H9 (cell line): Measurements from ENCODE around the gene WDR64. TPM values are rescaled to one million over a fixed set of nuclear protein-coding genes. Genes with fewer than 3 reads are reported as not detected.

Experiments
- DNase-seq: peaks from one replicate; pipeline ENCODE4 v3.0.0-alpha.2; 2017
- H2AFZ ChIP-seq: one replicate; pipeline ENCODE4 v1.6.1; 2013; ENCODE audit warnings: mild to moderate bottlenecking, low read length, control low read depth, moderate library complexity
- H2AK5ac ChIP-seq: 2 replicates; pipeline ENCODE4 v1.6.1; 2013; ENCODE audit warnings: low read length, control low read depth, mixed read lengths; ENCODE audit not compliant: insufficient read length
- H2BK120ac ChIP-seq: one replicate; pipeline ENCODE4 v1.6.1; 2013; ENCODE audit warnings: low read depth, mild to moderate bottlenecking, low read length, control low read depth, inconsistent platforms; ENCODE audit not compliant: poor library complexity, severe bottlenecking
- H2BK12ac ChIP-seq: 2 replicates; pipeline ENCODE4 v1.6.1; 2013; ENCODE audit warnings: low read length, control low read depth, mixed read lengths, low read depth; ENCODE audit not compliant: insufficient read length
- H2BK15ac ChIP-seq: 2 replicates; pipeline ENCODE4 v1.6.1; 2013; ENCODE audit warnings: low read depth, low read length, control low read depth
- H2BK20ac ChIP-seq: one replicate; pipeline ENCODE4 v1.6.1; 2013; ENCODE audit warnings: low read depth, mild to moderate bottlenecking, low read length, control low read depth, inconsistent platforms; ENCODE audit not compliant: poor library complexity, severe bottlenecking
- H2BK5ac ChIP-seq: 2 replicates; pipeline ENCODE4 v1.6.1; 2013; ENCODE audit warnings: low read length, control low read depth, mixed read lengths; ENCODE audit not compliant: insufficient read length
- H3K14ac ChIP-seq: 2 replicates; pipeline ENCODE4 v1.6.1; 2013; ENCODE audit warnings: low read length, control low read depth; ENCODE audit not compliant: insufficient read depth
- H3K18ac ChIP-seq: 2 replicates; pipeline ENCODE4 v1.6.1; 2013; ENCODE audit warnings: low read depth, mild to moderate bottlenecking, mixed read lengths, low read length, control low read depth; ENCODE audit not compliant: insufficient read length
- H3K23ac ChIP-seq: 2 replicates; pipeline ENCODE4 v1.6.1; 2013; ENCODE audit warnings: low read length, control low read depth, mixed read lengths, low read depth; ENCODE audit not compliant: insufficient read length
- H3K23me2 ChIP-seq: 2 replicates; pipeline ENCODE4 v1.6.1; 2013; ENCODE audit warnings: low read depth, mild to moderate bottlenecking, mixed read lengths, low read length, control low read depth; ENCODE audit not compliant: insufficient read length, poor library complexity, severe bottlenecking
- H3K27ac ChIP-seq: 2 replicates; pipeline ENCODE4 v1.5.1; 2013; ENCODE audit warnings: low read length, control low read depth, mixed read lengths, low read depth; ENCODE audit not compliant: insufficient read length
- H3K27me3 ChIP-seq: 2 replicates; pipeline ENCODE4 v1.6.1; 2013; ENCODE audit warnings: low read length, control low read depth, inconsistent platforms; ENCODE audit not compliant: insufficient read depth
- H3K4ac ChIP-seq: 2 replicates; pipeline ENCODE4 v1.6.1; 2013; ENCODE audit warnings: low read depth, mild to moderate bottlenecking, control low read depth, inconsistent platforms, low read length, moderate library complexity
- H3K4me1 ChIP-seq: 2 replicates; pipeline ENCODE4 v1.6.1; 2013; ENCODE audit warnings: low read length, control low read depth, inconsistent platforms; ENCODE audit not compliant: insufficient read depth
- H3K4me2 ChIP-seq: 2 replicates; pipeline ENCODE4 v1.6.1; 2013; ENCODE audit warnings: low read length, control low read depth, mixed read lengths; ENCODE audit not compliant: insufficient read length, insufficient read depth
- H3K56ac ChIP-seq: 2 replicates; pipeline ENCODE4 v1.6.1; 2013; ENCODE audit warnings: low read depth, mild to moderate bottlenecking, mixed read lengths, low read length, control low read depth; ENCODE audit not compliant: insufficient read length
- H3K79me1 ChIP-seq: 2 replicates; pipeline ENCODE4 v1.6.1; 2013; ENCODE audit warnings: low read depth, mild to moderate bottlenecking, moderate library complexity, low read length, control low read depth, inconsistent platforms; ENCODE audit not compliant: insufficient read depth, poor library complexity, severe bottlenecking
- H3K79me2 ChIP-seq: 2 replicates; pipeline ENCODE4 v1.6.1; 2013; ENCODE audit warnings: low read length, control low read depth, inconsistent platforms; ENCODE audit not compliant: insufficient read depth
- H3K9ac ChIP-seq: 2 replicates; pipeline ENCODE4 v1.6.1; 2013; ENCODE audit warnings: low read length, control low read depth, mixed read lengths; ENCODE audit not compliant: insufficient read length; ENCODE audit errors: extremely low read depth
- H3K9me3 ChIP-seq: one replicate; pipeline ENCODE4 v1.6.1; 2013; ENCODE audit warnings: low read depth, low read length, inconsistent platforms; ENCODE audit not compliant: control insufficient read depth
- H3T11ph ChIP-seq: one replicate; pipeline ENCODE4 v1.6.1; 2013; ENCODE audit warnings: mild to moderate bottlenecking, low read length, control low read depth, inconsistent platforms
- H4K20me1 ChIP-seq: one replicate; pipeline ENCODE4 v1.6.1; 2013; ENCODE audit not compliant: control insufficient read depth, insufficient read length, insufficient read depth
- H4K5ac ChIP-seq: 2 replicates; pipeline ENCODE4 v1.6.1; 2013; ENCODE audit warnings: low read depth, mild to moderate bottlenecking, mixed read lengths, low read length, control low read depth; ENCODE audit not compliant: insufficient read length
- H4K8ac ChIP-seq: replicated peaks from 2 replicates; pipeline ENCODE4 v1.6.1; 2013; ENCODE audit warnings: low read length, control low read depth, mixed read lengths, low read depth; ENCODE audit not compliant: insufficient read length
- H4K91ac ChIP-seq: 2 replicates; pipeline ENCODE4 v1.6.1; 2013; ENCODE audit warnings: low read depth, mild to moderate bottlenecking, moderate library complexity, mixed read lengths, low read length, control low read depth; ENCODE audit not compliant: insufficient read length
- H3K27ac Mint-ChIP-seq, 3 experiments: 2 replicates in 2 of 3; 3 replicates in 1 of 3; pipeline ENCODE4 v1.8.0; 2020 to 2021; ENCODE audit warnings: mixed read lengths in 3 of 3, mild to moderate bottlenecking in 1 of 3, moderate library complexity in 1 of 3
- H3K27me3 Mint-ChIP-seq: 2 replicates; pipeline ENCODE4 v1.8.0; 2021; ENCODE audit warnings: low read depth, mild to moderate bottlenecking, moderate library complexity, mixed read lengths
- H3K36me3 Mint-ChIP-seq, 3 experiments: 2 replicates in 2 of 3; 3 replicates in 1 of 3; pipeline ENCODE4 v1.8.0; 2020 to 2021; ENCODE audit warnings: low read depth in 3 of 3, mixed read lengths in 3 of 3; ENCODE audit not compliant: insufficient read depth in 1 of 3
- H3K4me1 Mint-ChIP-seq, 2 experiments: 2 replicates each; pipeline ENCODE4 v1.8.0; 2020; ENCODE audit warnings: mixed read lengths in 2 of 2
- H3K4me3 Mint-ChIP-seq, 2 experiments: 2 replicates in 1 of 2; 3 replicates in 1 of 2; pipeline ENCODE4 v1.8.0; 2020 to 2021; ENCODE audit warnings: mild to moderate bottlenecking in 2 of 2, mixed read lengths in 2 of 2, moderate library complexity in 1 of 2
- H3K9me3 Mint-ChIP-seq, 2 experiments: 2 replicates in 1 of 2; 3 replicates in 1 of 2; pipeline ENCODE4 v1.8.0; 2020; ENCODE audit warnings: mild to moderate bottlenecking in 2 of 2, mixed read lengths in 2 of 2, moderate library complexity in 1 of 2
- WGBS: extraction: QIAGEN DNeasy Blood & Tissue Kit; methylation state at CpG from one replicate; pipeline ENCODE4 v1.1.7; 2013; ENCODE audit warnings: missing lambda C conversion rate, low lambda C conversion rate, mixed read lengths; ENCODE audit not compliant: insufficient read length; ENCODE audit errors: extremely low coverage; 5-methylcytosine and 5-hydroxymethylcytosine counted together
- total RNA-seq: library from RNA; stranded (reverse); gene quantifications from 2 replicates; pipeline ENCODE4 v1.2.1, GENCODE V29; 2021
- TF ChIP-seq, protein P1 (sequence below): fragments of 200-600 bp; sonication (generic); conservative IDR thresholded peaks from 3 replicates; pipeline ENCODE4 v1.8.0; 2021; ENCODE audit warnings: antibody characterized with exemption, mild to moderate bottlenecking

WDR64 gene
- total RNA-seq, 1 experiment from 2014 or later: not detected

GRCh38 chr1:241701483-241702295 lies 49.6 kb downstream of the WDR64 start:
- Histone ChIP-seq H3K4me1 (no peaks in the 10 kb centered on the region), H2AK5ac (no peak overlapping the region), H3K23me2 (no peaks in the 10 kb centered on the region), H2BK120ac (no peak overlapping the region), H4K91ac (no peak overlapping the region), H4K5ac (no peak overlapping the region), H3T11ph (no peak overlapping the region), H3K23ac (no peak overlapping the region), H3K4ac (no peak overlapping the region), H3K9me3 (no peaks in the 10 kb centered on the region), H4K20me1 (no peaks in the 10 kb centered on the region), H4K8ac (no peak overlapping the region), H3K27me3 (no peaks in the 10 kb centered on the region), H2BK12ac (no peak overlapping the region), H3K4me2 (no peak overlapping the region), H2BK15ac (no peak overlapping the region), H3K27ac (no peak overlapping the region), H3K14ac (no peak overlapping the region), H3K56ac (no peak overlapping the region), H3K9ac (no peak overlapping the region), H2BK5ac (no peak overlapping the region), H3K18ac (no peak overlapping the region), H2AFZ (no peak overlapping the region), H3K79me2 (no peaks in the 10 kb centered on the region), H2BK20ac (no peak overlapping the region), H3K79me1 (no peaks in the 10 kb centered on the region)
- TF ChIP-seq, protein P1, sequence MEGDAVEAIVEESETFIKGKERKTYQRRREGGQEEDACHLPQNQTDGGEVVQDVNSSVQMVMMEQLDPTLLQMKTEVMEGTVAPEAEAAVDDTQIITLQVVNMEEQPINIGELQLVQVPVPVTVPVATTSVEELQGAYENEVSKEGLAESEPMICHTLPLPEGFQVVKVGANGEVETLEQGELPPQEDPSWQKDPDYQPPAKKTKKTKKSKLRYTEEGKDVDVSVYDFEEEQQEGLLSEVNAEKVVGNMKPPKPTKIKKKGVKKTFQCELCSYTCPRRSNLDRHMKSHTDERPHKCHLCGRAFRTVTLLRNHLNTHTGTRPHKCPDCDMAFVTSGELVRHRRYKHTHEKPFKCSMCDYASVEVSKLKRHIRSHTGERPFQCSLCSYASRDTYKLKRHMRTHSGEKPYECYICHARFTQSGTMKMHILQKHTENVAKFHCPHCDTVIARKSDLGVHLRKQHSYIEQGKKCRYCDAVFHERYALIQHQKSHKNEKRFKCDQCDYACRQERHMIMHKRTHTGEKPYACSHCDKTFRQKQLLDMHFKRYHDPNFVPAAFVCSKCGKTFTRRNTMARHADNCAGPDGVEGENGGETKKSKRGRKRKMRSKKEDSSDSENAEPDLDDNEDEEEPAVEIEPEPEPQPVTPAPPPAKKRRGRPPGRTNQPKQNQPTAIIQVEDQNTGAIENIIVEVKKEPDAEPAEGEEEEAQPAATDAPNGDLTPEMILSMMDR: no peak
- no CpG with 5 or more reads among the region's 1 CpG for WGBS
- H3K9me3 Mint-ChIP-seq: no peaks in the 10 kb centered on the region
- no peaks in the 10 kb centered on the region for H3K27me3 Mint-ChIP-seq
- no peaks in the 10 kb centered on the region for H3K4me1 Mint-ChIP-seq
- H3K36me3 Mint-ChIP-seq: no peaks in the 10 kb centered on the region
- H3K27ac Mint-ChIP-seq: no peak overlapping the region
- H3K4me3 Mint-ChIP-seq: no peak overlapping the region
- DNase-seq: no peak
